ENCODE data around the gene LRRIQ3.

LRRIQ3 gene

GRCh38 chr1:74057719-74058118, 140.3 kb downstream of the LRRIQ3 start:
- Histone ChIP-seq H3K79me2 (ENCODE audit: insufficient read depth, low read length) (no peaks in the 10 kb centered on the region), H3K36me3 (ENCODE audit: insufficient read depth, low read length) (no peaks in the 10 kb centered on the region), H2AFZ (ENCODE audit: low read depth, low read length) (no peak overlapping the region), H3K27me3 (ENCODE audit: insufficient read depth, low read length, poor library complexity) (no peaks in the 10 kb centered on the region), H4K20me1 (ENCODE audit: insufficient read depth, low read length) (no peaks in the 10 kb centered on the region), H3K4me2 (ENCODE audit: insufficient read depth, low read length) (no peak overlapping the region), H3K9me3 (ENCODE audit: insufficient read depth, low read length, severe bottlenecking) (no peaks in the 10 kb centered on the region), H3K4me1 (ENCODE audit: insufficient read depth, low read length) (no peaks in the 10 kb centered on the region), H3K4me3 (ENCODE audit: low read depth in 1 of 2, low read length in 2 of 2) (no peak overlapping the region), H3K9ac (ENCODE audit: low read depth, low read length) (no peak overlapping the region), H3K27ac (ENCODE audit: low read length) (no peak overlapping the region)
- no peak for DNase-seq
- no peak for ATAC-seq (ENCODE audit: insufficient read depth, low read depth)
- no peak for TF ChIP-seq EZH2 (IDR thresholded peaks at IDR 0.05; ENCODE audit: borderline replicate concordance, low read depth, low read length, severe bottlenecking)
- no peak for TF ChIP-seq CTCF (IDR thresholded peaks at IDR 0.05; ENCODE audit: borderline replicate concordance, extremely low read depth, low read length, poor library complexity, severe bottlenecking)

GRCh38 chr1:74053407-74053806, 144.6 kb downstream of the LRRIQ3 start:
- H3K4me3 ChIP-seq (ENCODE audit: low read depth in 1 of 2, low read length in 2 of 2) = no peak overlapping the region
- no peaks in the 10 kb centered on the region for H3K36me3 ChIP-seq (ENCODE audit: insufficient read depth, low read length)
- H3K27ac ChIP-seq (ENCODE audit: low read length) = no peak overlapping the region
- no peaks in the 10 kb centered on the region for H3K79me2 ChIP-seq (ENCODE audit: insufficient read depth, low read length)
- H3K27me3 ChIP-seq (ENCODE audit: insufficient read depth, low read length, poor library complexity) = no peaks in the 10 kb centered on the region
- DNase-seq (no peak), ATAC-seq (ENCODE audit: insufficient read depth, low read depth) (no peak)
- no peak for TF ChIP-seq CTCF (IDR thresholded peaks at IDR 0.05; ENCODE audit: borderline replicate concordance, extremely low read depth, low read length, poor library complexity, severe bottlenecking)
- H3K9ac ChIP-seq (ENCODE audit: low read depth, low read length) = no peak overlapping the region
- H3K4me2 ChIP-seq (ENCODE audit: insufficient read depth, low read length) = no peak overlapping the region
- no peak overlapping the region for H2AFZ ChIP-seq (ENCODE audit: low read depth, low read length)
- no peaks in the 10 kb centered on the region for H4K20me1 ChIP-seq (ENCODE audit: insufficient read depth, low read length)
- H3K4me1 ChIP-seq (ENCODE audit: insufficient read depth, low read length) = no peaks in the 10 kb centered on the region
- no peaks in the 10 kb centered on the region for H3K9me3 ChIP-seq (ENCODE audit: insufficient read depth, low read length, severe bottlenecking)

GRCh38 chr1:74050386-74050785, 147.6 kb downstream of the LRRIQ3 start:
- no peak for ATAC-seq (ENCODE audit: insufficient read depth, low read depth)
- Histone ChIP-seq H3K4me1 (ENCODE audit: insufficient read depth, low read length) (no peaks in the 10 kb centered on the region), H3K36me3 (ENCODE audit: insufficient read depth, low read length) (no peaks in the 10 kb centered on the region), H3K9ac (ENCODE audit: low read depth, low read length) (no peak overlapping the region), H3K4me3 (ENCODE audit: low read depth in 1 of 2, low read length in 2 of 2) (no peak overlapping the region), H3K79me2 (ENCODE audit: insufficient read depth, low read length) (no peaks in the 10 kb centered on the region), H3K27ac (ENCODE audit: low read length) (no peak overlapping the region), H4K20me1 (ENCODE audit: insufficient read depth, low read length) (no peaks in the 10 kb centered on the region), H3K4me2 (ENCODE audit: insufficient read depth, low read length) (no peak overlapping the region), H3K9me3 (ENCODE audit: insufficient read depth, low read length, severe bottlenecking) (no peaks in the 10 kb centered on the region), H3K27me3 (ENCODE audit: insufficient read depth, low read length, poor library complexity) (no peaks in the 10 kb centered on the region), H2AFZ (ENCODE audit: low read depth, low read length) (no peak overlapping the region)
- TF ChIP-seq CTCF (IDR thresholded peaks at IDR 0.05; ENCODE audit: borderline replicate concordance, extremely low read depth, low read length, poor library complexity, severe bottlenecking) = no peak
- no peak for TF ChIP-seq EZH2 (IDR thresholded peaks at IDR 0.05; ENCODE audit: borderline replicate concordance, low read depth, low read length, severe bottlenecking)
- no peak for DNase-seq

GRCh38 chr1:74038042-74038441, 159.9 kb downstream of the LRRIQ3 start:
- no peaks in the 10 kb centered on the region for H3K36me3 ChIP-seq (ENCODE audit: insufficient read depth, low read length)
- DNase-seq = no peak
- TF ChIP-seq EZH2 (IDR thresholded peaks at IDR 0.05; ENCODE audit: borderline replicate concordance, low read depth, low read length, severe bottlenecking) (no peak), CTCF (IDR thresholded peaks at IDR 0.05; ENCODE audit: borderline replicate concordance, extremely low read depth, low read length, poor library complexity, severe bottlenecking) (no peak)

More at GRCh38 chr1:74038042-74038441, 159.9 kb downstream of the LRRIQ3 start:
- Histone ChIP-seq H3K4me1 (ENCODE audit: insufficient read depth, low read length) (no peaks in the 10 kb centered on the region), H3K9me3 (ENCODE audit: insufficient read depth, low read length, severe bottlenecking) (no peaks in the 10 kb centered on the region), H2AFZ (ENCODE audit: low read depth, low read length) (no peak overlapping the region), H3K79me2 (ENCODE audit: insufficient read depth, low read length) (no peaks in the 10 kb centered on the region), H3K27ac (ENCODE audit: low read length) (no peak overlapping the region), H3K4me2 (ENCODE audit: insufficient read depth, low read length) (no peak overlapping the region), H4K20me1 (ENCODE audit: insufficient read depth, low read length) (no peaks in the 10 kb centered on the region), H3K9ac (ENCODE audit: low read depth, low read length) (no peak overlapping the region), H3K4me3 (ENCODE audit: low read depth in 1 of 2, low read length in 2 of 2) (no peak overlapping the region), H3K27me3 (ENCODE audit: insufficient read depth, low read length, poor library complexity) (no peaks in the 10 kb centered on the region)
- no peak for ATAC-seq (ENCODE audit: insufficient read depth, low read depth)
